ENCODE results near the gene RSBN1L.

Gene RSBN1L

GRCh38 chr7:77653572-77653971 lies 42.7 kb upstream of the RSBN1L start:
- H3K9me3 ChIP-seq (ENCODE audit: severe bottlenecking): no peaks in the 10 kb centered on the region
- no peak overlapping the region for H3K4me3 ChIP-seq (ENCODE audit: severe bottlenecking)
- H3K27ac ChIP-seq (ENCODE audit: poor library complexity, severe bottlenecking): no peak overlapping the region
- H3K4me1 ChIP-seq (ENCODE audit: insufficient read depth, poor library complexity, severe bottlenecking): no peaks in the 10 kb centered on the region
- ATAC-seq (ENCODE audit: low read depth) (no peak), DNase-seq (ENCODE audit: low spot score) (no peak)
- no peaks in the 10 kb centered on the region for H3K27me3 ChIP-seq (ENCODE audit: insufficient read depth, poor library complexity, severe bottlenecking)
- TF ChIP-seq, protein P1, sequence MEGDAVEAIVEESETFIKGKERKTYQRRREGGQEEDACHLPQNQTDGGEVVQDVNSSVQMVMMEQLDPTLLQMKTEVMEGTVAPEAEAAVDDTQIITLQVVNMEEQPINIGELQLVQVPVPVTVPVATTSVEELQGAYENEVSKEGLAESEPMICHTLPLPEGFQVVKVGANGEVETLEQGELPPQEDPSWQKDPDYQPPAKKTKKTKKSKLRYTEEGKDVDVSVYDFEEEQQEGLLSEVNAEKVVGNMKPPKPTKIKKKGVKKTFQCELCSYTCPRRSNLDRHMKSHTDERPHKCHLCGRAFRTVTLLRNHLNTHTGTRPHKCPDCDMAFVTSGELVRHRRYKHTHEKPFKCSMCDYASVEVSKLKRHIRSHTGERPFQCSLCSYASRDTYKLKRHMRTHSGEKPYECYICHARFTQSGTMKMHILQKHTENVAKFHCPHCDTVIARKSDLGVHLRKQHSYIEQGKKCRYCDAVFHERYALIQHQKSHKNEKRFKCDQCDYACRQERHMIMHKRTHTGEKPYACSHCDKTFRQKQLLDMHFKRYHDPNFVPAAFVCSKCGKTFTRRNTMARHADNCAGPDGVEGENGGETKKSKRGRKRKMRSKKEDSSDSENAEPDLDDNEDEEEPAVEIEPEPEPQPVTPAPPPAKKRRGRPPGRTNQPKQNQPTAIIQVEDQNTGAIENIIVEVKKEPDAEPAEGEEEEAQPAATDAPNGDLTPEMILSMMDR (IDR thresholded peaks at IDR 0.05; ENCODE audit: poor library complexity, severe bottlenecking): no peak
- peaks cover 36% of the 10 kb centered on the region for H3K36me3 ChIP-seq (ENCODE audit: low read depth)

DNA sequence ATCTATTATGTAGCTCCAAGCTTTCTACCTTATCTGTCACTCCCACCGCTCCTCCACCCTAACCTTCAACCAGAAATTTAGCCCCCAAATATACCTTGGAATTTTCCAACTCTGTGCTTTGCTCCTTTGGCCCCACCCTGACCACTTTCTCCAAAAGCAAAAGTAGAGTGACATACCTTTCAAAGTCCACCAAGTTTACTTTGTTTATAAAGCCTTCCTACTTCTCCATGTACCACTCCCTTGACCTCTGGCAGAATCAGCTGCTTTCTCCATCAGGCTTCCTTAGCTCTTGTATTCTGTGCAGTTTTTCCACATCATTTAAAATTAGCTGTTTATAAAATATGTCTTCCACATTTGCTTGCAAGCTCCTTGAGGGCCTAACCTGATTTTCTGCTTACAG lies 40.9 kb upstream of the RSBN1L start:
- Histone ChIP-seq H3K4me1 (ENCODE audit: insufficient read depth, poor library complexity, severe bottlenecking) (no peaks in the 10 kb centered on the region), H3K36me3 (ENCODE audit: low read depth) (peaks cover 36% of the 10 kb centered on the region), H3K9me3 (ENCODE audit: severe bottlenecking) (no peaks in the 10 kb centered on the region), H3K27ac (ENCODE audit: poor library complexity, severe bottlenecking) (no peak overlapping the region), H3K27me3 (ENCODE audit: insufficient read depth, poor library complexity, severe bottlenecking) (no peaks in the 10 kb centered on the region), H3K4me3 (ENCODE audit: severe bottlenecking) (no peak overlapping the region)
- TF ChIP-seq, protein P1 (IDR thresholded peaks at IDR 0.05; ENCODE audit: poor library complexity, severe bottlenecking): no peak
- DNase-seq (ENCODE audit: low spot score): no peak
- ATAC-seq (ENCODE audit: low read depth): no peak

- Histone ChIP-seq H3K36me3 (ENCODE audit: low read depth) (peaks cover 36% of the 10 kb centered on the region), H3K4me3 (ENCODE audit: severe bottlenecking) (no peak overlapping the region), H3K27ac (ENCODE audit: poor library complexity, severe bottlenecking) (no peak overlapping the region), H3K27me3 (ENCODE audit: insufficient read depth, poor library complexity, severe bottlenecking) (no peaks in the 10 kb centered on the region), H3K4me1 (ENCODE audit: insufficient read depth, poor library complexity, severe bottlenecking) (no peaks in the 10 kb centered on the region), H3K9me3 (ENCODE audit: severe bottlenecking) (no peaks in the 10 kb centered on the region)
- ATAC-seq (ENCODE audit: low read depth) (no peak), DNase-seq (ENCODE audit: low spot score) (no peak)
- TF ChIP-seq, protein P1 (IDR thresholded peaks at IDR 0.05; ENCODE audit: poor library complexity, severe bottlenecking): no peak
Observed at GRCh38 chr7:77655836-77656455, 40.3 kb upstream of the RSBN1L start.

DNA sequence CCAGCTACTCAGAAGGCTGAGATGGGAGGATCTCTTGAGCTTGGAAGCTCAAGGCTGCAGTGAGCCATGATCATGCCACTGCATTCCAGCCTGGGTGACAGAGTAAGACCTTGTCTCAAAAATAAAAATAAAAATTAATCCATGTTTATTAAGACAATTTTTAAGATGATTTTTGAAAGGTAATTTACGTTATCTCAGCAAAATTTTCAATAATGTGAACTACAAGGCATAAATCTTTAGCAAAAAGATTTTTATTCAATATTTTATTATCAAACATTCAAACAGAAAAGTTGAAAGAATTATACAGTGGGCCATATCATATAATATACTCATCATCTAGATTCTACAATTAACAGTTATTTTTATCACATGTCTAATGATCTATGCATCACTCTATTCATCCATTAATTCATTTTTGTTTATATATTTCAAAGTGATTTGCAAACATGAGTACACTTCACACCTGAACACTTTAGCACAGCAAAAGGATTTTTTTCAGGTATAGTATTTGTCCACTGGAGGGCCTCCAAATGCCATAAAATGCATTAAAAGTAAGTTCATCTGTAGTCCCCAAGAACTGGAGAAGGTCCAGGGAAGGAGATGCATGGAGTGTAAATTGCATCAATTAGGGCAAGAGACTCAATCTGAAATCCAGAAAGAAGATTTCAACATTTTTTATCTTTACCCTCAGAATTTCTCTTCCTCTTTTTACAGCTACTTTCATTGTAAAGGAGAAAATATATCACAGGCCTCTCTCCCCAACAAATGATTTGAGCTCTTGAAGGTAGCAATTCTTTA lies 38.6 kb upstream of the RSBN1L start:
- Histone ChIP-seq H3K4me1 (ENCODE audit: insufficient read depth, poor library complexity, severe bottlenecking) (no peaks in the 10 kb centered on the region), H3K4me3 (ENCODE audit: severe bottlenecking) (no peak overlapping the region), H3K36me3 (ENCODE audit: low read depth) (peaks cover 28% of the 10 kb centered on the region), H3K27me3 (ENCODE audit: insufficient read depth, poor library complexity, severe bottlenecking) (no peaks in the 10 kb centered on the region), H3K9me3 (ENCODE audit: severe bottlenecking) (no peaks in the 10 kb centered on the region), H3K27ac (ENCODE audit: poor library complexity, severe bottlenecking) (no peak overlapping the region)
- TF ChIP-seq, protein P1 (IDR thresholded peaks at IDR 0.05; ENCODE audit: poor library complexity, severe bottlenecking): peak; percentile 69
- DNase-seq (ENCODE audit: low spot score): no peak
- ATAC-seq (ENCODE audit: low read depth): peak; percentile 61; the same call in 1 of the 3 replicates

DNA sequence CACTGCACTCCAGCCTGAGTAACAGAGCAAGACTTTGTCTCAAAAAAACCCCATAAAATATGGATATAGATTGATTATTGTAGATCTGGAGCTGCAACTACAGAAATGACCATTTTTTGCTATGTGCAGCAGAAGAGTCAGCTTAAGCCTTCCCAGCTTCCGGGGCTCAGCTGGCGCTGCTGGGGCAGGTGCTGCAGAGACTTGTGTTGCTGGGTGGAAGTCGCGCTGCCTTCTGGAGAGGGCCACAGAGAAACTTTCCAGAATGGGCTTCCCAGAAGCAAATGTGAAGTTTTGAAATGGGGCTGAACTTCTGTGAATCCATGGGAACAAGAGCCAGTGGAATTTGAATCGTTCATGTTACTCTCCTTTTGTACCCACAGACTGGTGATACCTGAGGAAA lies 37.3 kb upstream of the RSBN1L start:
- TF ChIP-seq, protein P1 (IDR thresholded peaks at IDR 0.05; ENCODE audit: poor library complexity, severe bottlenecking): no peak
- no peak overlapping the region for H3K27ac ChIP-seq (ENCODE audit: poor library complexity, severe bottlenecking)
- ATAC-seq (ENCODE audit: low read depth) (no peak), DNase-seq (ENCODE audit: low spot score) (no peak)
- H3K27me3 ChIP-seq (ENCODE audit: insufficient read depth, poor library complexity, severe bottlenecking): no peaks in the 10 kb centered on the region
- H3K4me3 ChIP-seq (ENCODE audit: severe bottlenecking): no peak overlapping the region
- H3K4me1 ChIP-seq (ENCODE audit: insufficient read depth, poor library complexity, severe bottlenecking): no peaks in the 10 kb centered on the region
- no peaks in the 10 kb centered on the region for H3K9me3 ChIP-seq (ENCODE audit: severe bottlenecking)
- H3K36me3 ChIP-seq (ENCODE audit: low read depth): peaks cover 28% of the 10 kb centered on the region

Data from RWPE2 (cell line).